ENCODE data around the gene MRTFA.
A peak's percentile ranks its signal among the peaks of the same experiment; 100 is the strongest.
"Not testable (repeated sequence)": the region's sequence is repeated elsewhere in the genome, so short reads cannot be mapped to it uniquely, and the experiment has no call there.

The MRTFA gene

GRCh38 chr22:40633036-40633435 lies 3.5 kb downstream of the MRTFA start:
- TF ChIP-seq CTCF (IDR thresholded peaks at IDR 0.05) = no peak
- no peaks in the 10 kb centered on the region for H3K9me3 ChIP-seq
- H3K27me3 ChIP-seq = no peaks in the 10 kb centered on the region
- H3K4me1 ChIP-seq (ENCODE audit: control insufficient read depth in 1 of 2, insufficient read depth in 1 of 2, low read depth in 1 of 2, low read length in 1 of 2) = peaks cover 35 to 39% of the 10 kb centered on the region in 2 experiments
- H3K27ac ChIP-seq = no peak overlapping the region
- no peak overlapping the region for H3K4me3 ChIP-seq (ENCODE audit: low read depth in 1 of 2, low read length in 1 of 2)
- no peaks in the 10 kb centered on the region for H3K36me3 ChIP-seq

GRCh38 chr22:40631925-40632324 lies 4.6 kb downstream of the MRTFA start:
- TF ChIP-seq CTCF (IDR thresholded peaks at IDR 0.05) = no peak
- Histone ChIP-seq H3K4me3 (ENCODE audit: low read depth in 1 of 2, low read length in 1 of 2) (no peak overlapping the region), H3K9me3 (no peaks in the 10 kb centered on the region), H3K27me3 (no peaks in the 10 kb centered on the region), H3K27ac (no peak overlapping the region), H3K4me1 (ENCODE audit: control insufficient read depth in 1 of 2, insufficient read depth in 1 of 2, low read depth in 1 of 2, low read length in 1 of 2) (peaks cover 26 to 34% of the 10 kb centered on the region in 2 experiments), H3K36me3 (no peaks in the 10 kb centered on the region)

- Histone ChIP-seq H3K4me1 (ENCODE audit: control insufficient read depth in 1 of 2, insufficient read depth in 1 of 2, low read depth in 1 of 2, low read length in 1 of 2) (peaks cover 11 to 13% of the 10 kb centered on the region in 2 experiments), H3K27me3 (no peaks in the 10 kb centered on the region), H3K36me3 (no peaks in the 10 kb centered on the region), H3K9me3 (no peaks in the 10 kb centered on the region), H3K27ac (peak overlapping the region; percentile 72), H3K4me3 (ENCODE audit: low read depth in 1 of 2, low read length in 1 of 2) (no peak overlapping the region)
- TF ChIP-seq CTCF (IDR thresholded peaks at IDR 0.05) = no peak
Observed at GRCh38 chr22:40628354-40629042, 8.0 kb downstream of the MRTFA start.

GRCh38 chr22:40627612-40628011 lies 8.9 kb downstream of the MRTFA start:
- H3K4me3 ChIP-seq (ENCODE audit: low read depth in 1 of 2, low read length in 1 of 2) = no peak overlapping the region
- peak overlapping the region; percentile 72 for H3K27ac ChIP-seq
- H3K9me3 ChIP-seq = no peaks in the 10 kb centered on the region
- H3K27me3 ChIP-seq = no peaks in the 10 kb centered on the region
- no peaks in the 10 kb centered on the region for H3K36me3 ChIP-seq
- peaks cover 11 to 14% of the 10 kb centered on the region in 2 experiments for H3K4me1 ChIP-seq (ENCODE audit: control insufficient read depth in 1 of 2, insufficient read depth in 1 of 2, low read depth in 1 of 2, low read length in 1 of 2)
- no peak for TF ChIP-seq CTCF (IDR thresholded peaks at IDR 0.05)

GRCh38 chr22:40626851-40627250 lies 9.7 kb downstream of the MRTFA start:
- H3K4me3 ChIP-seq (ENCODE audit: low read depth in 1 of 2, low read length in 1 of 2) = no peak overlapping the region
- no peak for TF ChIP-seq CTCF (IDR thresholded peaks at IDR 0.05)
- H3K4me1 ChIP-seq (ENCODE audit: control insufficient read depth in 1 of 2, insufficient read depth in 1 of 2, low read depth in 1 of 2, low read length in 1 of 2) = peaks cover 16 to 21% of the 10 kb centered on the region in 2 experiments
- no peaks in the 10 kb centered on the region for H3K27me3 ChIP-seq
- H3K36me3 ChIP-seq = no peaks in the 10 kb centered on the region
- no peak overlapping the region for H3K27ac ChIP-seq
- no peaks in the 10 kb centered on the region for H3K9me3 ChIP-seq

GRCh38 chr22:40625794-40626193 lies 10.7 kb downstream of the MRTFA start:
- H3K9me3 ChIP-seq; H3K27me3 ChIP-seq; H3K36me3 ChIP-seq; H3K4me3 ChIP-seq (ENCODE audit: low read depth in 1 of 2, low read length in 1 of 2); H3K27ac ChIP-seq: not testable (repeated sequence)
- H3K4me1 ChIP-seq (ENCODE audit: control insufficient read depth in 1 of 2, insufficient read depth in 1 of 2, low read depth in 1 of 2, low read length in 1 of 2) = peaks cover 26 to 29% of the 10 kb centered on the region in 2 experiments

- H3K27ac ChIP-seq; H3K36me3 ChIP-seq; H3K4me3 ChIP-seq (ENCODE audit: low read depth in 1 of 2, low read length in 1 of 2); H3K9me3 ChIP-seq; H3K27me3 ChIP-seq: not testable (repeated sequence)
- peaks cover 27 to 29% of the 10 kb centered on the region in 2 experiments for H3K4me1 ChIP-seq (ENCODE audit: control insufficient read depth in 1 of 2, insufficient read depth in 1 of 2, low read depth in 1 of 2, low read length in 1 of 2)
Observed at GRCh38 chr22:40625281-40625680, 11.2 kb downstream of the MRTFA start.
